ENCODE data around the gene SAMSN1.

DNA sequence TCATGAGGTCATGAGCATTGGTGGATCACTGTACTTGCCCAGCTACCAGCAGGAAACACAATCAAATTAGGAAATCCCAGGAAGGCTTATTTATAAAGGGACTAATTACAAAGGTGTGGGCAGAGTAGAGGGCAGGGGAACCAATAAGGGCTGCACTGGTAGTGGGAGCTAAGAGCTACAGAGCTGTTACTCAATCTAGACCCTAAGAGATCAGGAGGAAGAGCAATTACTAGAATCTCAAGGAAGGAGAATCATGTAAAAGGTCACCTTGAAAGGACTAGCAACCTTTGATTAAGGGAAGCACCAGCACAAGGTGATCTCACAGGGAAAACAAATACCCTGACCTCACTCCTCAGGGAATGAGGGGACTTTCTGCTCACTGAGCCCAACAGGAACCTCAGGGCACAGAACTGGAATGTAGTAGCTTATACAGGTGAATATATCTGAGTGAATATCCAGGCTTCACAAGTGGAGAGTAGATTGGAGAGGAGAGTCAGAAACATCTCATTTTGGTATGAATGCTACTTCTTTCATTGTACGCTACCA, 66.8 kb downstream of the SAMSN1 start:
- TF ChIP-seq TCF7L2 (IDR thresholded peaks at IDR 0.05; ENCODE audit: borderline replicate concordance, low read depth, low read length) (no peak), ZNF311 (tag by site-specific recombination; IDR thresholded peaks at IDR 0.05; ENCODE audit: borderline replicate concordance) (no peak), ZSCAN16 (tag by site-specific recombination; IDR thresholded peaks at IDR 0.05) (no peak), ZNF175 (tag by site-specific recombination; IDR thresholded peaks at IDR 0.05) (no peak), ZNF266 (tag by site-specific recombination; IDR thresholded peaks at IDR 0.05; ENCODE audit: low read depth) (no peak), ZNF768 (tag by site-specific recombination; IDR thresholded peaks at IDR 0.05) (no peak), ZSCAN30 (tag by site-specific recombination; IDR thresholded peaks at IDR 0.05) (no peak), MZF1 (tag by site-specific recombination; IDR thresholded peaks at IDR 0.05; ENCODE audit: borderline replicate concordance) (no peak)
- TF ChIP-seq, protein P1, sequence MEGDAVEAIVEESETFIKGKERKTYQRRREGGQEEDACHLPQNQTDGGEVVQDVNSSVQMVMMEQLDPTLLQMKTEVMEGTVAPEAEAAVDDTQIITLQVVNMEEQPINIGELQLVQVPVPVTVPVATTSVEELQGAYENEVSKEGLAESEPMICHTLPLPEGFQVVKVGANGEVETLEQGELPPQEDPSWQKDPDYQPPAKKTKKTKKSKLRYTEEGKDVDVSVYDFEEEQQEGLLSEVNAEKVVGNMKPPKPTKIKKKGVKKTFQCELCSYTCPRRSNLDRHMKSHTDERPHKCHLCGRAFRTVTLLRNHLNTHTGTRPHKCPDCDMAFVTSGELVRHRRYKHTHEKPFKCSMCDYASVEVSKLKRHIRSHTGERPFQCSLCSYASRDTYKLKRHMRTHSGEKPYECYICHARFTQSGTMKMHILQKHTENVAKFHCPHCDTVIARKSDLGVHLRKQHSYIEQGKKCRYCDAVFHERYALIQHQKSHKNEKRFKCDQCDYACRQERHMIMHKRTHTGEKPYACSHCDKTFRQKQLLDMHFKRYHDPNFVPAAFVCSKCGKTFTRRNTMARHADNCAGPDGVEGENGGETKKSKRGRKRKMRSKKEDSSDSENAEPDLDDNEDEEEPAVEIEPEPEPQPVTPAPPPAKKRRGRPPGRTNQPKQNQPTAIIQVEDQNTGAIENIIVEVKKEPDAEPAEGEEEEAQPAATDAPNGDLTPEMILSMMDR (tag by site-specific recombination; IDR thresholded peaks at IDR 0.05): no peak
- TF ChIP-seq, protein P2, sequence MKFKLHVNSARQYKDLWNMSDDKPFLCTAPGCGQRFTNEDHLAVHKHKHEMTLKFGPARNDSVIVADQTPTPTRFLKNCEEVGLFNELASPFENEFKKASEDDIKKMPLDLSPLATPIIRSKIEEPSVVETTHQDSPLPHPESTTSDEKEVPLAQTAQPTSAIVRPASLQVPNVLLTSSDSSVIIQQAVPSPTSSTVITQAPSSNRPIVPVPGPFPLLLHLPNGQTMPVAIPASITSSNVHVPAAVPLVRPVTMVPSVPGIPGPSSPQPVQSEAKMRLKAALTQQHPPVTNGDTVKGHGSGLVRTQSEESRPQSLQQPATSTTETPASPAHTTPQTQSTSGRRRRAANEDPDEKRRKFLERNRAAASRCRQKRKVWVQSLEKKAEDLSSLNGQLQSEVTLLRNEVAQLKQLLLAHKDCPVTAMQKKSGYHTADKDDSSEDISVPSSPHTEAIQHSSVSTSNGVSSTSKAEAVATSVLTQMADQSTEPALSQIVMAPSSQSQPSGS (tag by site-specific recombination; IDR thresholded peaks at IDR 0.05; ENCODE audit: low read depth): no peak
- TF ChIP-seq, protein P3, sequence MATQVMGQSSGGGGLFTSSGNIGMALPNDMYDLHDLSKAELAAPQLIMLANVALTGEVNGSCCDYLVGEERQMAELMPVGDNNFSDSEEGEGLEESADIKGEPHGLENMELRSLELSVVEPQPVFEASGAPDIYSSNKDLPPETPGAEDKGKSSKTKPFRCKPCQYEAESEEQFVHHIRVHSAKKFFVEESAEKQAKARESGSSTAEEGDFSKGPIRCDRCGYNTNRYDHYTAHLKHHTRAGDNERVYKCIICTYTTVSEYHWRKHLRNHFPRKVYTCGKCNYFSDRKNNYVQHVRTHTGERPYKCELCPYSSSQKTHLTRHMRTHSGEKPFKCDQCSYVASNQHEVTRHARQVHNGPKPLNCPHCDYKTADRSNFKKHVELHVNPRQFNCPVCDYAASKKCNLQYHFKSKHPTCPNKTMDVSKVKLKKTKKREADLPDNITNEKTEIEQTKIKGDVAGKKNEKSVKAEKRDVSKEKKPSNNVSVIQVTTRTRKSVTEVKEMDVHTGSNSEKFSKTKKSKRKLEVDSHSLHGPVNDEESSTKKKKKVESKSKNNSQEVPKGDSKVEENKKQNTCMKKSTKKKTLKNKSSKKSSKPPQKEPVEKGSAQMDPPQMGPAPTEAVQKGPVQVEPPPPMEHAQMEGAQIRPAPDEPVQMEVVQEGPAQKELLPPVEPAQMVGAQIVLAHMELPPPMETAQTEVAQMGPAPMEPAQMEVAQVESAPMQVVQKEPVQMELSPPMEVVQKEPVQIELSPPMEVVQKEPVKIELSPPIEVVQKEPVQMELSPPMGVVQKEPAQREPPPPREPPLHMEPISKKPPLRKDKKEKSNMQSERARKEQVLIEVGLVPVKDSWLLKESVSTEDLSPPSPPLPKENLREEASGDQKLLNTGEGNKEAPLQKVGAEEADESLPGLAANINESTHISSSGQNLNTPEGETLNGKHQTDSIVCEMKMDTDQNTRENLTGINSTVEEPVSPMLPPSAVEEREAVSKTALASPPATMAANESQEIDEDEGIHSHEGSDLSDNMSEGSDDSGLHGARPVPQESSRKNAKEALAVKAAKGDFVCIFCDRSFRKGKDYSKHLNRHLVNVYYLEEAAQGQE (tag by site-specific recombination; IDR thresholded peaks at IDR 0.05): no peak
